Neural progenitor cell (in vitro differentiated cells): ENCODE results near the gene GSDMA. TPM values are rescaled to one million over a fixed set of nuclear protein-coding genes. Genes with fewer than 3 reads are reported as not detected.

Experiments
- DNase-seq: peaks from one replicate; pipeline ENCODE4 v3.0.0-alpha.2; 2016; ENCODE audit warnings: low spot score
- H2AFZ ChIP-seq: fragments of 200-600 bp; sonication (generic); replicated peaks from 2 replicates; pipeline ENCODE4 v1.6.1; 2016; ENCODE audit warnings: antibody characterized with exemption
- H3F3A ChIP-seq: fragments of 200-600 bp; sonication (generic); 2 replicates; pipeline ENCODE4 v1.6.1; 2016; ENCODE audit warnings: antibody characterized with exemption, low read depth
- H3K27ac ChIP-seq: fragments of 200-600 bp; sonication (generic); 2 replicates; pipeline ENCODE4 v1.5.1; 2016; ENCODE audit warnings: mild to moderate bottlenecking
- H3K27me3 ChIP-seq: fragments of 200-600 bp; sonication (generic); 2 replicates; pipeline ENCODE4 v1.6.1; 2016; ENCODE audit warnings: mild to moderate bottlenecking, moderate library complexity
- H3K36me3 ChIP-seq: fragments of 200-600 bp; sonication (generic); 2 replicates; pipeline ENCODE4 v1.5.1; 2016
- H3K4me1 ChIP-seq: fragments of 200-600 bp; sonication (generic); 2 replicates; pipeline ENCODE4 v1.6.1; 2016; ENCODE audit warnings: mixed run types
- H3K4me2 ChIP-seq: fragments of 200-600 bp; sonication (generic); 2 replicates; pipeline ENCODE4 v1.6.1; 2016
- H3K4me3 ChIP-seq: fragments of 200-600 bp; sonication (generic); 2 replicates; pipeline ENCODE4 v1.5.1; 2016
- H3K79me2 ChIP-seq: fragments of 200-600 bp; sonication (generic); 2 replicates; pipeline ENCODE4 v1.6.1; 2016; ENCODE audit warnings: low read depth
- H3K9ac ChIP-seq: fragments of 200-600 bp; sonication (generic); 2 replicates; pipeline ENCODE4 v1.6.1; 2016
- H3K9me3 ChIP-seq: fragments of 200-600 bp; sonication (generic); 2 replicates; pipeline ENCODE4 v1.5.1; 2016; ENCODE audit warnings: low read depth
- H4K20me1 ChIP-seq: fragments of 200-600 bp; sonication (generic); 2 replicates; pipeline ENCODE4 v1.6.1; 2016; ENCODE audit warnings: low read depth
- H3K27ac Mint-ChIP-seq: 3 replicates; pipeline ENCODE4 v1.8.0; 2021; ENCODE audit warnings: mixed read lengths
- H3K27me3 Mint-ChIP-seq: 2 replicates; pipeline ENCODE4 v1.8.0; 2022; ENCODE audit warnings: low read depth, mild to moderate bottlenecking, inconsistent platforms, moderate library complexity, mixed read lengths; ENCODE audit not compliant: insufficient read depth
- H3K36me3 Mint-ChIP-seq: 3 replicates; pipeline ENCODE4 v1.8.0; 2021; ENCODE audit warnings: mixed read lengths
- H3K4me1 Mint-ChIP-seq: 3 replicates; pipeline ENCODE4 v1.8.0; 2021; ENCODE audit warnings: mixed read lengths
- H3K4me3 Mint-ChIP-seq: 3 replicates; pipeline ENCODE4 v1.8.0; 2021; ENCODE audit warnings: mild to moderate bottlenecking, moderate library complexity, mixed read lengths
- H3K9me3 Mint-ChIP-seq: 3 replicates; pipeline ENCODE4 v1.8.0; 2020; ENCODE audit warnings: mixed read lengths
- EZH2 ChIP-seq: fragments of 200-600 bp; sonication (generic); IDR thresholded peaks from 2 replicates; pipeline ENCODE4 v1.6.1; 2017; ENCODE audit warnings: antibody characterized with exemption, mild to moderate bottlenecking, moderate library complexity
- EZH2phosphoT487 ChIP-seq: fragments of 200-600 bp; sonication (generic); IDR thresholded peaks from 2 replicates; pipeline ENCODE4 v1.6.1; 2017; ENCODE audit warnings: antibody characterized with exemption
- total RNA-seq: library from RNA; depleted of rRNA; stranded (reverse); fragments of >200 nt; gene quantifications from 2 replicates; pipeline ENCODE4 v1.2.3, GENCODE V29; 2015; ENCODE audit warnings: low replicate concordance
- TF ChIP-seq, protein P1 (sequence below): fragments of 200-600 bp; sonication (generic); IDR thresholded peaks from 2 replicates; pipeline ENCODE4 v1.5.1; 2017; ENCODE audit warnings: antibody characterized with exemption, mild to moderate bottlenecking

GSDMA gene
- total RNA-seq, 1 donor from 2014 or later = not detected

GRCh38 chr17:40022961-40023541 is 60.2 kb downstream of the GSDMA start:
- Histone ChIP-seq H3F3A (peaks cover 26% of the 10 kb centered on the region), H3K27ac (no peak overlapping the region), H3K27me3 (no peaks in the 10 kb centered on the region), H3K4me2 (no peak overlapping the region), H3K9me3 (no peaks in the 10 kb centered on the region), H2AFZ (no peak overlapping the region), H3K4me3 (no peak overlapping the region), H3K79me2 (no peaks in the 10 kb centered on the region), H3K36me3 (no peaks in the 10 kb centered on the region), H3K9ac (no peak overlapping the region), H4K20me1 (peaks cover 4% of the 10 kb centered on the region), H3K4me1 (peaks cover 15% of the 10 kb centered on the region)
- no peak overlapping the region for H3K4me3 Mint-ChIP-seq
- no peak for DNase-seq
- no peak overlapping the region for H3K27ac Mint-ChIP-seq
- peaks cover 23% of the 10 kb centered on the region for H3K36me3 Mint-ChIP-seq
- H3K27me3 Mint-ChIP-seq = no peaks in the 10 kb centered on the region
- no peak for TF ChIP-seq EZH2phosphoT487
- TF ChIP-seq EZH2 = no peak
- TF ChIP-seq, protein P1, sequence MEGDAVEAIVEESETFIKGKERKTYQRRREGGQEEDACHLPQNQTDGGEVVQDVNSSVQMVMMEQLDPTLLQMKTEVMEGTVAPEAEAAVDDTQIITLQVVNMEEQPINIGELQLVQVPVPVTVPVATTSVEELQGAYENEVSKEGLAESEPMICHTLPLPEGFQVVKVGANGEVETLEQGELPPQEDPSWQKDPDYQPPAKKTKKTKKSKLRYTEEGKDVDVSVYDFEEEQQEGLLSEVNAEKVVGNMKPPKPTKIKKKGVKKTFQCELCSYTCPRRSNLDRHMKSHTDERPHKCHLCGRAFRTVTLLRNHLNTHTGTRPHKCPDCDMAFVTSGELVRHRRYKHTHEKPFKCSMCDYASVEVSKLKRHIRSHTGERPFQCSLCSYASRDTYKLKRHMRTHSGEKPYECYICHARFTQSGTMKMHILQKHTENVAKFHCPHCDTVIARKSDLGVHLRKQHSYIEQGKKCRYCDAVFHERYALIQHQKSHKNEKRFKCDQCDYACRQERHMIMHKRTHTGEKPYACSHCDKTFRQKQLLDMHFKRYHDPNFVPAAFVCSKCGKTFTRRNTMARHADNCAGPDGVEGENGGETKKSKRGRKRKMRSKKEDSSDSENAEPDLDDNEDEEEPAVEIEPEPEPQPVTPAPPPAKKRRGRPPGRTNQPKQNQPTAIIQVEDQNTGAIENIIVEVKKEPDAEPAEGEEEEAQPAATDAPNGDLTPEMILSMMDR = no peak
- H3K4me1 Mint-ChIP-seq = peaks cover 17% of the 10 kb centered on the region
- no peaks in the 10 kb centered on the region for H3K9me3 Mint-ChIP-seq

GRCh38 chr17:40023590-40024292 is 60.9 kb downstream of the GSDMA start:
- Mint-ChIP-seq H3K9me3 (no peaks in the 10 kb centered on the region), H3K27ac (no peak overlapping the region), H3K27me3 (peaks cover under 1% of the 10 kb centered on the region), H3K4me1 (peaks cover 11% of the 10 kb centered on the region), H3K4me3 (no peak overlapping the region), H3K36me3 (peaks cover 26% of the 10 kb centered on the region)
- no peaks in the 10 kb centered on the region for H3K79me2 ChIP-seq
- H3K4me2 ChIP-seq = no peak overlapping the region
- no peak overlapping the region for H3K27ac ChIP-seq
- TF ChIP-seq, protein P1 = no peak
- no peak for TF ChIP-seq EZH2phosphoT487
- TF ChIP-seq EZH2 = no peak
- peaks cover 19% of the 10 kb centered on the region for H3F3A ChIP-seq
- peaks cover 8% of the 10 kb centered on the region for H3K4me1 ChIP-seq
- DNase-seq = no peak
- no peak overlapping the region for H2AFZ ChIP-seq
- no peaks in the 10 kb centered on the region for H3K36me3 ChIP-seq
- no peaks in the 10 kb centered on the region for H4K20me1 ChIP-seq
- H3K9me3 ChIP-seq = no peaks in the 10 kb centered on the region
- no peak overlapping the region for H3K9ac ChIP-seq
- no peak overlapping the region for H3K4me3 ChIP-seq
- H3K27me3 ChIP-seq = no peaks in the 10 kb centered on the region

DNA sequence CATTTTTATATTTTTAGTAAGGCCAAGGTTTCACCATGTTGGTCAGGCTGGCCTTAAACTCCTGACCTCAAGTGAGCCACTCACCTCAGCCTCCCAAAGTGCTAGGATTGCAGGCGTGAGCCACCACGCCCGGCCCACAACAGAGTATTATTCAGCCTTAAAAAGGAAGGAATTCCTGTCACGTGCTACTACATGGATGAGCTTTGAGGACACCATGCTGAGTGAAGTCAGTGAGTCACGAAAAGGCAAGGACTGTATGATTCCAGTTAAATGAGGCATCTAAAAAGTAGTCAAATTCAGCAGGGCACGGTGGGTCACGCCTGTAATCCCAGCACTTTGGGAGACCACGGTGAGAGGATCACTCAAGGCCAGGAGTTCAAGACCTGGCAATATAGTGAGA is 62.1 kb downstream of the GSDMA start:
- no peak for DNase-seq
- H3K4me3 ChIP-seq = no peak overlapping the region
- H3F3A ChIP-seq = peaks cover 8% of the 10 kb centered on the region
- H3K36me3 Mint-ChIP-seq = peaks cover 29% of the 10 kb centered on the region
- no peaks in the 10 kb centered on the region for H4K20me1 ChIP-seq
- no peak overlapping the region for H3K4me2 ChIP-seq
- no peak overlapping the region for H3K27ac Mint-ChIP-seq
- H3K27me3 ChIP-seq = no peaks in the 10 kb centered on the region
- H3K79me2 ChIP-seq = no peaks in the 10 kb centered on the region
- TF ChIP-seq EZH2 = no peak
- TF ChIP-seq EZH2phosphoT487 = no peak
- TF ChIP-seq, protein P1 = no peak
- no peak overlapping the region for H3K9ac ChIP-seq
- peaks cover 6% of the 10 kb centered on the region for H3K4me1 Mint-ChIP-seq
- H2AFZ ChIP-seq = no peak overlapping the region
- no peaks in the 10 kb centered on the region for H3K9me3 Mint-ChIP-seq
- H3K27me3 Mint-ChIP-seq = peaks cover 3% of the 10 kb centered on the region
- H3K9me3 ChIP-seq = no peaks in the 10 kb centered on the region
- H3K27ac ChIP-seq = no peak overlapping the region
- no peaks in the 10 kb centered on the region for H3K36me3 ChIP-seq
- no peak overlapping the region for H3K4me3 Mint-ChIP-seq
- H3K4me1 ChIP-seq = no peaks in the 10 kb centered on the region
